Transverse colon (tissue), 4 donors: ENCODE measurements around the gene ZBTB46. TPM values are rescaled to one million over a fixed set of nuclear protein-coding genes. Genes with fewer than 3 reads are reported as not detected.

ENCODE experiments used
- DNase-seq: peaks from one replicate; pipeline ENCODE4 v3.0.0-alpha.2; 2019
- H3K27ac ChIP-seq, 4 donors: fragments of 200-600 bp; sonication (generic); 2 replicates each; pipeline ENCODE4 v1.5.1; 2016 to 2018; ENCODE audit warnings: inconsistent platforms in 4 of 4
- H3K27me3 ChIP-seq: fragments of 200-600 bp; sonication (generic); 2 replicates; pipeline ENCODE4 v1.5.1; 2017; ENCODE audit warnings: inconsistent platforms
- H3K36me3 ChIP-seq, 4 donors: fragments of 200-600 bp; sonication (generic); 2 replicates each; pipeline ENCODE4 v1.5.1; 2017 to 2019; ENCODE audit warnings: inconsistent platforms in 4 of 4
- H3K4me1 ChIP-seq, 4 donors: fragments of 200-600 bp; sonication (generic); 2 replicates each; pipeline ENCODE4 v1.5.1; 2017 to 2020; ENCODE audit warnings: inconsistent platforms in 4 of 4
- H3K4me3 ChIP-seq, 4 donors: fragments of 200-600 bp; sonication (generic); 1 replicate in 1 of 4; 2 replicates in 3 of 4; pipeline versions ENCODE4 v1.5.1 to v1.6.1; 2017 to 2019; ENCODE audit warnings: inconsistent platforms in 4 of 4
- H3K9me3 ChIP-seq, 2 donors: fragments of 200-600 bp; sonication (generic); 2 replicates each; pipeline ENCODE4 v1.5.1; 2017 to 2019; ENCODE audit warnings: inconsistent platforms in 2 of 2
- EP300 ChIP-seq: sonication (generic); formaldehyde crosslinking; IDR thresholded peaks from one replicate; pipeline ENCODE4 v1.6.1; 2017; ENCODE audit warnings: antibody characterized with exemption, low read depth
- POLR2A ChIP-seq: fragments of 450-650 bp; IDR thresholded peaks from one replicate; pipeline ENCODE4 v1.6.1; 2016; ENCODE audit warnings: antibody characterized with exemption, mild to moderate bottlenecking, moderate library complexity
- POLR2AphosphoS5 ChIP-seq, 3 donors: sonication (generic); formaldehyde crosslinking; IDR thresholded peaks; one replicate each; pipeline ENCODE4 v1.6.1; 2016; ENCODE audit warnings: antibody characterized with exemption in 3 of 3
- WGBS, 2 donors: methylation state at CpG; one replicate each; pipeline ENCODE4 v1.1.5; 2018; ENCODE audit warnings: low coverage in 1 of 2; 5-methylcytosine and 5-hydroxymethylcytosine counted together
- in situ Hi-C, 4 donors: fragments of 200-750 bp; cut with MboI; loops; one replicate each; pipeline versions ENCODE4 v1.15.0 to v1.15.1; 2017; ENCODE audit warnings: low sequenced_read_pairs in 3 of 4, low pct_ligation_motif_present in 1 of 4, low pct_unique_long_range_greater_than_20kb in 1 of 4
- intact Hi-C: fragments of 100-400 bp; cut with DNase I; formaldehyde crosslinking; loops from one replicate; pipeline ENCODE4 v1.15.1; 2023; ENCODE audit warnings: low total_unique reads
- total RNA-seq, 4 donors: library from RNA; depleted of rRNA; stranded (reverse); fragments of >200 nt; gene quantifications; one replicate each; pipeline ENCODE4 v1.1.0, GENCODE V29; 2016
- TF ChIP-seq, protein P1 (sequence below), 5 experiments: fragments of 200-600 bp in 3 of 5; fragments of 450-650 bp in 2 of 5; sonication (generic) in 3 of 5; IDR thresholded peaks; 1 replicate in 2 of 5; 2 replicates in 3 of 5; pipeline ENCODE4 v1.5.1; 2016 to 2017; ENCODE audit warnings: antibody characterized with exemption in 5 of 5, inconsistent platforms in 3 of 5, mild to moderate bottlenecking in 2 of 5, moderate library complexity in 1 of 5

ZBTB46 gene
- total RNA-seq, 4 donors from 2014 or later: 2.3 to 6.0 (median 5.3) TPM

- H3K4me3 ChIP-seq: no peak overlapping the region
- H3K27me3 ChIP-seq: peaks cover 53% of the 10 kb centered on the region
- intact Hi-C loops (no loop called here), in situ Hi-C loops (no loop called here)
- TF ChIP-seq POLR2AphosphoS5 (IDR thresholded peaks at IDR 0.05) (no peak), EP300 (no peak)
- peaks cover 5 to 17% (median 7%) of the 10 kb centered on the region in 4 donors for H3K4me1 ChIP-seq
- no peak for DNase-seq
- 86 to 100% methylated on average over 1 to 12 of the region's 12 CpGs for WGBS, 2 donors
- no peak overlapping the region for H3K27ac ChIP-seq
- no peaks in the 10 kb centered on the region for H3K36me3 ChIP-seq
- H3K9me3 ChIP-seq: no peaks in the 10 kb centered on the region
Measured at GRCh38 chr20:63843222-63843621, 12.2 kb upstream of the ZBTB46 start.

GRCh38 chr20:63842258-63842657 lies 11.2 kb upstream of the ZBTB46 start:
- Histone ChIP-seq H3K9me3 (no peaks in the 10 kb centered on the region), H3K27me3 (peaks cover 43% of the 10 kb centered on the region), H3K36me3 (no peaks in the 10 kb centered on the region), H3K27ac (no peak overlapping the region), H3K4me3 (no peak overlapping the region), H3K4me1 (peaks cover 5 to 7% (median 7%) of the 10 kb centered on the region in 4 donors)
- intact Hi-C loops: no loop called here
- no peak for DNase-seq
- WGBS, 2 donors: 66% methylated on average over 9 of the region's 9 CpGs; no CpG with 5 or more reads in 1 of the 2 donors
- TF ChIP-seq EP300: no peak
- no peak for TF ChIP-seq POLR2AphosphoS5 (IDR thresholded peaks at IDR 0.05)
- TF ChIP-seq, protein P1, sequence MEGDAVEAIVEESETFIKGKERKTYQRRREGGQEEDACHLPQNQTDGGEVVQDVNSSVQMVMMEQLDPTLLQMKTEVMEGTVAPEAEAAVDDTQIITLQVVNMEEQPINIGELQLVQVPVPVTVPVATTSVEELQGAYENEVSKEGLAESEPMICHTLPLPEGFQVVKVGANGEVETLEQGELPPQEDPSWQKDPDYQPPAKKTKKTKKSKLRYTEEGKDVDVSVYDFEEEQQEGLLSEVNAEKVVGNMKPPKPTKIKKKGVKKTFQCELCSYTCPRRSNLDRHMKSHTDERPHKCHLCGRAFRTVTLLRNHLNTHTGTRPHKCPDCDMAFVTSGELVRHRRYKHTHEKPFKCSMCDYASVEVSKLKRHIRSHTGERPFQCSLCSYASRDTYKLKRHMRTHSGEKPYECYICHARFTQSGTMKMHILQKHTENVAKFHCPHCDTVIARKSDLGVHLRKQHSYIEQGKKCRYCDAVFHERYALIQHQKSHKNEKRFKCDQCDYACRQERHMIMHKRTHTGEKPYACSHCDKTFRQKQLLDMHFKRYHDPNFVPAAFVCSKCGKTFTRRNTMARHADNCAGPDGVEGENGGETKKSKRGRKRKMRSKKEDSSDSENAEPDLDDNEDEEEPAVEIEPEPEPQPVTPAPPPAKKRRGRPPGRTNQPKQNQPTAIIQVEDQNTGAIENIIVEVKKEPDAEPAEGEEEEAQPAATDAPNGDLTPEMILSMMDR (IDR thresholded peaks at IDR 0.05): no peak
- TF ChIP-seq POLR2A: no peak
- in situ Hi-C loops: no loop called here

GRCh38 chr20:63840405-63840828 lies 9.4 kb upstream of the ZBTB46 start:
- intact Hi-C loops: no loop called here
- no peak for TF ChIP-seq EP300
- TF ChIP-seq, protein P1 (IDR thresholded peaks at IDR 0.05): no peak
- 66 to 69% methylated on average over 7 to 11 of the region's 11 CpGs for WGBS, 2 donors
- Histone ChIP-seq H3K4me3 (no peak overlapping the region), H3K9me3 (no peaks in the 10 kb centered on the region), H3K27me3 (peaks cover 27% of the 10 kb centered on the region), H3K36me3 (no peaks in the 10 kb centered on the region), H3K4me1 (peaks cover 0 to under 1% (median 0%) of the 10 kb centered on the region in 4 donors), H3K27ac (no peak overlapping the region)
- no peak for DNase-seq
- in situ Hi-C loops: no loop called here

- no peaks in the 10 kb centered on the region for H3K36me3 ChIP-seq
- in situ Hi-C loops: no loop called here
- no peaks in the 10 kb centered on the region for H3K9me3 ChIP-seq
- TF ChIP-seq EP300: no peak
- TF ChIP-seq POLR2A: no peak
- TF ChIP-seq, protein P1 (IDR thresholded peaks at IDR 0.05): no peak
- TF ChIP-seq POLR2AphosphoS5 (IDR thresholded peaks at IDR 0.05): no peak
- DNase-seq: no peak
- H3K27me3 ChIP-seq: peaks cover 19% of the 10 kb centered on the region
- intact Hi-C loops: no loop called here
- H3K4me3 ChIP-seq: no peak overlapping the region
- peaks cover 1 to 7% (median 2%) of the 10 kb centered on the region in 4 donors for H3K4me1 ChIP-seq
- 79 to 84% methylated on average over 2 to 13 of the region's 13 CpGs for whole genome bisulfite sequencing, 2 donors
- H3K27ac ChIP-seq: no peak overlapping the region
Measured at GRCh38 chr20:63839620-63840019, 8.6 kb upstream of the ZBTB46 start.

GRCh38 chr20:63837479-63837878 lies 6.4 kb upstream of the ZBTB46 start:
- no peak for DNase-seq
- in situ Hi-C loops (no loop called here), intact Hi-C loops (no loop called here)
- no peak overlapping the region for H3K4me3 ChIP-seq
- WGBS, 2 donors: 33 to 71% methylated on average over 1 to 8 of the region's 8 CpGs
- H3K9me3 ChIP-seq: no peaks in the 10 kb centered on the region
- peaks cover 8% of the 10 kb centered on the region for H3K27me3 ChIP-seq
- H3K36me3 ChIP-seq: no peaks in the 10 kb centered on the region
- peaks cover 5 to 19% (median 16%) of the 10 kb centered on the region in 4 donors for H3K4me1 ChIP-seq
- TF ChIP-seq, protein P1 (IDR thresholded peaks at IDR 0.05): no peak
- TF ChIP-seq POLR2A (no peak), EP300 (no peak), POLR2AphosphoS5 (IDR thresholded peaks at IDR 0.05) (no peak)
- H3K27ac ChIP-seq: no peak overlapping the region
